Measurements from ENCODE around the gene KLHL34.

Gene KLHL34, protein sequence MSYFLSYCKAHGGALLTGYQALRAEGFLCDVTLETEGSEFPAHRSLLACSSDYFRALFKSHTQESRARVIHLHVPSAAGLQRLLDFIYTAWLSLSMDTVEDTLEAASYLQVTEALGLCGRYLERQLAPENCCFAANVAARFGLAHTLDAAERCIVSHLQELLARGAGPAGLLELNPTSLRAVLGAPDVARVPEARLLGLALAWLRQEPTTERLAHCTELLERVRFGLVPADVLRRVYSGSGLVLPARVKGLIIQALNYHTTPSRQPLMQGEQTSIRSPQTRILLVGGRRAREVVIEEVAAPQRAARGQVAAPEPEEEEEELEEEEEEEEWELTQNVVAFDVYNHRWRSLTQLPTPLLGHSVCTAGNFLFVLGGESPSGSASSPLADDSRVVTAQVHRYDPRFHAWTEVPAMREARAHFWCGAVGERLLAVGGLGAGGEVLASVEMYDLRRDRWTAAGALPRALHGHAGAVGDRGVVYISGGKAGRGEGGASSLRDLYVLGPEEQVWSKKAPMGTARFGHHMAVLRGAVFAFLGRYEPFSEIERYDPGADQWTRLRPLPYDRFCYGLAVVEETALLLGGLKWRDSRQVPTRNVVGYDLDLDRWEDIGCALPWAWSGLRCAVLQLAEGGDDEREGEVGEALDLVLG

DNA sequence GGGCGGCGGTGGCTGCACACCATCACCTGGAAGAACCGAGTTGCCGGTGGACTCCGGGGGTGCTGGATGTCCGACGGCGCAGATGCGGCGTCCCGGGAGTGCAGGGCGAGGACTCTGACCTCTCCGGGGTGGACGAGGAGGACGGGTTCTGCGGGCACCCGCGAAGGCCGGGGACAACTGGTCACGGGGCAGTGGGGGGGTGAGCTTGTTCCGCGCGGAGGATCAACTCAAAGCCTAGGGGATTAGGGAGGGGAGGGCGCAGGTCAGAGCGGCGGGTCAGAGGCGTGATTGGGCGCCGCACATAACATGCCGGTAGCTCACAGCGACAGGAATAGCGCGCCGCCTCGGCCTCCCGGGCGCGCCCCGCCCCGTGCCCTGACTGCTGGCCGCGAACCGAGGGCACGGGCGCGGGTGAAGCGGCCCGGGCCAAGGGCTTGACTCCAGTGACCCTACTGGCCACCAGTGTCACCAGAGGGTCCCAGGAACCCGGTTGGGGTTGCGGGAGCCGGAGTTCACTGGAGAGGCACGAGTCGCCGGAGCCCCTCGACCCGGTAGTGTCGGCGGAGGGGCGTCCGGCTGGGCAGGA is at the start of gene KLHL34:
KLHL34 (minus strand) TSS at position 179 of the 586 bp plus-strand sequence. CDS start 542 bp downstream, outside the sequence.
- DNase-seq: no peak

DNA sequence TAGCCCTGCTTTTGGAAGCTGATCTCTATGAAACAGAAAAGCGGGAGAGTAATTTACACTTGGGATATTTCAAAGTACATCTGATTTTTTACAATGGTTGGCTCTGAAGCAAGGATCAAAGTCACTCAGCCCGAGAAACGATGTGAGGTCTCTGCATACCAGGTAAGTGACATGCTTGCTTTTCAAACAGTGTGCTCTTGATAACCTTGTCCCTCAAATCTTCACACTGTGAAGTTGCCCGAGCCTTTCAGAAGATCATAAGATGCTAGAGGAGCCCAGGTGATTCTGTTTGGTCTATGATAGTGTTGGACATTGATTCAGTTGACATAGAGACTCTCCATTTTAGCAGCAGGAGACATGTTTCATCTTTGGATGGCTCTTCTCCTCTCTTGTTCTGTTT is 47.1 kb upstream of the KLHL34 start:
- DNase-seq: no peak

DNA sequence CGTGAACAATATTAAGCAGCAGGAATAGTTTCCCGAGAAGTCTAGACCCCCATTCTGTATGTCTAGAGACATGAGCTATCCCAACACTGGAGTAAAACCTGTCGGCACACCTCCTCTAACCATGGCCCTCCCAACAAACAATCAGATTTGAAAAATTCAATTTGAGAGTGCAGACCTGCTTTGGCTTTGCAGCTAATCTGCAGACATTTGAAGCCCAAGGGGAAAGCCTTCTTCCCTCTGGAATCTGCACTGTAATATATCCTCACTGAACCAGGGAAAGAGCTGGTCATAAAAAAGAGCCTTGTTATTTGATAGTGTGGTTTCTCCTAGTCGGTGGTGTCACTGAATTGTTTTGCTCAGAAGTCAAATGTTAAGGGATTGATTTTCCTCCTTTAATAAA is 44.6 kb upstream of the KLHL34 start:
- DNase-seq: no peak

- DNase-seq: no peak
These were observed 42.8 kb upstream of the KLHL34 start for GRCh38 chrX:21700967-21701366.

DNA sequence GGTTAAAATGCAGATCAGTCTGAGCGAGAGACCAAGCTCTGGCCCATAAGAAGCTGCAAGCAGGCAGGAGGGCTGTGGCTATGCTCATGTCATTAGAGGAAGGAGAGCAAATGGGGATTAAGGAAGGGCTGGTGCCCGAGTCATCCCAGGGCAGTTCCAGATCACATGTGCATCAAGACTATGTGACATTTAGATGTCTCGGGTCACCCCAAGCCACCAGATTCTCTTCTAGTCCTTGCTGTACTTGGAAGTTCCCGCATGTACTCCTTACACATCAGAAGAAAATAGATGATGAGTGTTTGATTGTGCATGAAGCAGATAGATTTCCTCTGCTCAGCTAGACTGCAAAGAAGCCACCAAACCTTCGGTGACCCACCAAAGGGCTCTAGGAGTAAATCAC is 42.1 kb upstream of the KLHL34 start:
- no peak for DNase-seq

DNA sequence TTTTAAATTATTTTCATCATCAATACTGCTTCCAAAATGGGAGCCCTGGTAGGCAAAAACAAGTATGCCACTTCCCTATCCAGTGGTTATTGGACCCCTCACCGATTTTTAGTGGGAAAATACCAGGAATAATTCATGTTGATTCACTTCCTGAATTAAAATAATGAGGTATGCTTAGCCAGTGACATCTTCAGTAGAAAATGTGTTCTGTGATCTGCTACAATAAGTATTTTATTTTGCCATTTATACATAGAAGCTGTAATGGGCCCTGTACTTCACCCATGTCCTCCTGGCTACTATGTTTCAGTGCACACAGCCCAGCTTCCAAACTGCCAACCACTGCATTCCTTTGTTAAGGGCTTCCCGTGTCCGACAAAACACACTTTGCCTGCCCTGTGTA is 41.0 kb upstream of the KLHL34 start:
- peak; percentile 60 for DNase-seq

GRCh38 chrX:21698272-21698671 is 40.1 kb upstream of the KLHL34 start:
- DNase-seq: no peak

DNA sequence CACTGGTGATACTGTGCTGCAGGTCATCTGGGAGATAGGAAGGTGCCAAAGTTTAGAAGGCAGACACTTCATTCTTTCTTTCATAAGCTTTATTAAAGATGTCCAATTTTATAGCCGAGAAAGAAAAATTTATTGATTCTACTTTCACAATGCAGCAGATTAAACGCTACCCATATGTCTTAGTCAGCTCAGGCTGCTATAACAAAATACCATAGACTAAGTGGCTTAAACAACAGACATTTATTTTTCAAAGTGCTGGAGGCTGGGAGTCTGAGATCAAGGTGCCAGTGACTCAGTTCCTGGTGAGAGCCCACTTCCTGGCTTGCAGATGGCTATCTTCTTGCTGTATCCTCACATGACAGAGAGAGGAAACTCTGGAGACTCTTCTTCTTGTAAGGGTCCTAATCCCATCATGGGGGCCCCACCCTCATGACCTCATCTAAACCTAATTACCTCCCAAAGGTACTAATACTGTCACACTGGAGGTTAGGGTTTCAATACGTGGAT is 33.4 kb upstream of the KLHL34 start:
- DNase-seq: peak; percentile 22

GRCh38 chrX:21683941-21684340 is 25.8 kb upstream of the KLHL34 start:
- DNase-seq: peak; percentile 74

GRCh38 chrX:21678048-21678612 is 20.0 kb upstream of the KLHL34 start:
- DNase-seq: no peak

DNA sequence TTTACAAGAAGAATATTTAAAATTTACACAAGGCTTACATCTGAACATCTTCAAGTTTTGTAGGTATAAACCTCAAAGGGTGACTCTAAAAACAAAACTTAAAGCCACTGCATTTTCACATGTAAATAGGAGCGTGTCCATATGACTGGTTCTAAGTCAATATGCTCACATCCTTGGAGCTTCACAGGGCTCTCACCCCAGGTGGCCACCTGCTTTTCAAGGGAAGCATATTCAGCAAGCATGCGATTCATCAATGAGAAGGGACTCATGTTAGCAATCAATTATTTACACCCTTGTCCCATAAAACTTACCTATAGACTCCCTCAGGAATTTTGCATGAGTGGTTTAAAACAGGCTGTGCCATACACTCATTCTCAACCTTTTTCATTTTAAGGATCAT is 17.8 kb upstream of the KLHL34 start:
- no peak for DNase-seq

GRCh38 chrX:21674430-21675186 is 16.5 kb upstream of the KLHL34 start:
- DNase-seq: no peak

DNA sequence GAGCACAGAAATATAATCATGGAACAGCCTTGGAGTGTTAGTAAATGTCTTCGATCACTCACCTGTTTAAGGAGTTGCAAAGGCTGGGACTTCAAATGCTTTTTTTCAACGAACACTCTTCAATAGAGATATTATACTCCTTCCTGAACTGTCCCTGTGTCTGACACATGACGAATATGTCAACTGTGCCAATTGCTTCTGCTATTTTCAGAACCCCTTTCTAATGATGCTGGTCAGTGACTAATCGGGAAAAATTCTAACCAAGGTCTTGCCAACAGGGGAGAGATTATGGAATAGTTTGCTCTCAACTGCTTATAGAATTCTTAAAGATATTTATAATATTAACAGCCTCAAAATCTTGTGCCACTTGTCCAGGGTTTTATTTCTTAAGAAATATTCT is 8.5 kb upstream of the KLHL34 start:
- peak; percentile 52 for DNase-seq

DNA sequence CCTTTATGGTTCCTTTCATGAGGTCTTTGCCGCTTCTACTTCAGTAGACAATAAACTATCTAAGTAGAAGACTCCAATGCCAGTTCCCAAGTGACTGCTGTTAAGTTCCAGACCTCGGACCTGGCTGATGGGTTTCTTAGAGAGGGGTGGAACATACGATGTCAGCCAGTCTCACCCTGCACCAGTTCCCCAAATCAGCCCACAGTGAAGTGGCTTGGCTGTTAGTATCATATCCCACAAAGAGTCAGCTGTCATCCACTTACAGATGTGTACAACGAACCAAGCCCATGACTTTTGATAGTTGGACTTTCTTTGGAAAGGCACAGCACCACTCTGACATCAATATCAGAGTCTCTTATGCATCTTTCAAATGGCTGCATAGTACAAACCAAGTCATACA is 8.1 kb upstream of the KLHL34 start:
- no peak for DNase-seq

GRCh38 chrX:21662761-21663160 is 4.6 kb upstream of the KLHL34 start:
- DNase-seq: no peak

GRCh38 chrX:21661316-21661715 is 3.2 kb upstream of the KLHL34 start:
- DNase-seq: peak; percentile 24

DNA sequence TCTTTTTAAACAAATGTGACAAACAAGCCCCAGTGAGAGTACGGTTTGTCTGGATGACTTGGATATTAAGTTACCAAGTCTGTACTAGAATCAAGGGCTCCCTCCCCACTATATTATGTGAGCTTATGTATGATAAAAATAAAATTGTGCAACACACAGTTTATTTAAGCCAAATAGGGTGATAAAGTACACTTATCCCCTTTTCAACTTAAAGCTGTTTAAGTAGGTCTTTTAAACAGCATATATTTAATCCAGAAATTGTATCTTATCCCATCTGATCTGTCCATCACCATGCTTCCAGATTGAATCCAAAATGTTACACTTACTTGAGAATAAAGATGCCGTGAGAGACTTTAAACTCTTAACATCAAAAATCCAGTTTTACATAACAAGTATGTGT is 2.0 kb upstream of the KLHL34 start:
- no peak for DNase-seq

DNA sequence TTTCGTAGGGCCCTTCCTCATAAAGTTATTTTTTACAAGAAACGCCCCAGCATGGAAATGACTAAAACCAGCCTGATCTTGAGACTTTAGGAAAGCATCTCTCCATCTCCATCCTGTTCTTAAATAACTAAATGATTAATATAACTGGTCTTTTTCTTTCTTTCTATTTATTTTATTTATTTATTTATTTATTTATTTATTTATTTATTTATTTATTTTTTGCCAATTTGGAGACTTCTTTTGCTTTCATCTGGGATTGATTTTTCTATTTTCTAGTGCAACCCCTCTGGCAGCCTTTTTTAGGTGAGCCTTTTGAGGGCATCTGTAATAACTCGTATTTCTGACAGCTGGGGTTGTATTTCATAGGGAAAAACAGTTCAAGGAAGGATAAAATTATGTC is 1.2 kb upstream of the KLHL34 start:
- no peak for DNase-seq

GRCh38 chrX:21658746-21659145 is 616 bp upstream of the KLHL34 start:
- DNase-seq: no peak

GRCh38 chrX:21657318-21658151 is 595 bp downstream of the KLHL34 start:
- no peak for DNase-seq

DNA sequence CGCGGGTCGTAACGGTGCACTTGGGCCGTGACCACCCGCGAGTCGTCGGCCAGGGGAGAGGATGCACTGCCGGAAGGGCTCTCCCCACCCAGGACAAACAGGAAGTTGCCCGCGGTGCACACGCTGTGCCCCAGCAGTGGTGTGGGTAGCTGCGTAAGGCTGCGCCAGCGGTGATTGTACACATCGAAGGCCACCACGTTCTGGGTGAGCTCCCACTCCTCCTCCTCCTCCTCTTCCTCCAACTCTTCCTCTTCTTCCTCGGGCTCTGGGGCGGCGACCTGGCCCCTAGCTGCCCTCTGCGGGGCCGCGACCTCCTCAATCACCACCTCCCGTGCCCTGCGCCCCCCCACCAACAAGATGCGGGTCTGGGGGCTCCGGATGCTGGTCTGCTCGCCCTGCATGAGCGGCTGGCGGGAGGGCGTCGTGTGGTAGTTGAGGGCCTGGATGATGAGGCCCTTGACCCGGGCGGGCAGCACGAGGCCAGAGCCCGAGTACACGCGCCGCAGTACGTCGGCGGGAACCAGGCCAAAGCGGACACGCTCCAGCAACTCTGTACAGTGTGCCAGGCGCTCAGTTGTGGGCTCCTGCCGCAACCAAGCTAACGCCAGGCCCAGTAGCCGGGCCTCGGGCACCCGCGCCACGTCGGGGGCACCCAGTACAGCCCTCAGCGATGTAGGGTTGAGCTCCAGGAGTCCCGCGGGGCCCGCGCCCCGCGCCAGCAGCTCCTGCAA is 1.4 kb downstream of the KLHL34 start:
- no peak for DNase-seq

All from fibroblast of skin of right biceps (primary cell).